ENCODE data around the gene CALML5. TPM values are rescaled to one million over a fixed set of nuclear protein-coding genes. Genes with fewer than 3 reads are reported as not detected.

The CALML5 gene
- total and polyA plus RNA-seq, 8 donors: 0.92 to 16.2 (median 2.4) TPM; not detected in 5

- no peak overlapping the region for H3K27ac ChIP-seq
- no peak for DNase-seq
- H3K27me3 ChIP-seq: no peaks in the 10 kb centered on the region
- H3K4me3 ChIP-seq: no peak overlapping the region
- 86 to 90% (median 86%) methylated on average over 13 of the region's 13 CpGs for WGBS, 5 donors
- H3K36me3 ChIP-seq: peaks cover 49 to 74% (median 71%) of the 10 kb centered on the region in 4 donors
- intact Hi-C loops (cut with DNase I; ENCODE audit: low total_unique reads): no loop called here
- TF ChIP-seq CTCF (IDR thresholded peaks at IDR 0.05) (no peak), POLR2AphosphoS5 (IDR thresholded peaks at IDR 0.05) (no peak), POLR2A (IDR thresholded peaks at IDR 0.05) (no peak), EP300 (IDR thresholded peaks at IDR 0.05) (no peak)
- no peaks in the 10 kb centered on the region for H3K9me3 ChIP-seq
- H3K4me1 ChIP-seq: peaks cover 0 to 30% (median 18%) of the 10 kb centered on the region in 4 donors
Measured at GRCh38 chr10:5453749-5454489, 45.5 kb downstream of the CALML5 start.

DNA sequence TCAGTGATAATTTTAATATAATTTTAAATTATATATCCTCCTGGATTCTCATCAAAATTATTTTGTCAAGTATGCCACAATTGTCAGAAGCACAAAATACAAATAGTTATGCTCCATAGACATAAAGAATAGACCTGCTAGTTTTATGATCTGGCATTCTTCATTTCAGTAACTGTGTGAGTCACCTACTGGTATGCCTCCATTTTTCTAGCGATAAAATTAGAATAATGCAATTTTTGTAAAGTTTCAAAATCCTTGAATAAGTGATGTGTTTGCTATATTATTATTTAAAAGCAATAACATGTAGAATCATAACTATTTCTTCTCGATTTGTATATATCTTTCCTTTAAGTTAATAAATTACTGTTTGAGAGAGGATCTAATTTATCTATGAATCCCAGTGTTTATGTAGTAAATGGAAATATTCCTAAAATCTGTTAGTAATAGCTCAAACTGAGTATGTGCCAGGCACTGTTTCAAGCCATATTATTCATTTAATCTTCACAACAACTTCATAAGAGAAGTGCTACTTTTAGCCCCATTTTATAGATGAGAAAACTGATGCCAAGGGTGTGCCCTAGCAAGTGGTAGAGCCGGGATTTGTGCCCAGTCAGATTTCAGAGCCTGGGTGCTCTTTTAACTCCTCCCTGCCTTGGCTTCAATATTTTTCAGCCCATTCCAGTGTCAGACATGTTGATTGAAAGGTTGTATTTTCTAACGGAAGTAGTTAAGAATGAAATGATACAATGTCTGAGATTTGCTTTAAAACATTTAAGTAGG lies 48.6 kb downstream of the CALML5 start:
- Histone ChIP-seq H3K27me3 (no peaks in the 10 kb centered on the region), H3K4me3 (peak overlapping the region in 2 of 4 donors; percentile 0 to 17), H3K4me1 (peaks cover 6 to 40% (median 22%) of the 10 kb centered on the region in 4 donors), H3K27ac (peak overlapping the region in 3 of 5 donors; percentile 13 to 91 (median 81)), H3K36me3 (peaks cover 33 to 43% (median 40%) of the 10 kb centered on the region in 4 donors), H3K9me3 (no peaks in the 10 kb centered on the region)
- TF ChIP-seq EP300 (IDR thresholded peaks at IDR 0.05) (no peak), CTCF (IDR thresholded peaks at IDR 0.05) (no peak), POLR2A (IDR thresholded peaks at IDR 0.05) (no peak), POLR2AphosphoS5 (IDR thresholded peaks at IDR 0.05) (no peak)
- WGBS, 5 donors: 58 to 71% (median 62%) methylated on average over 4 of the region's 4 CpGs
- intact Hi-C loops (cut with DNase I; ENCODE audit: low total_unique reads): no loop called here
- DNase-seq: no peak

GRCh38 chr10:5449823-5450222 lies 49.5 kb downstream of the CALML5 start:
- H3K27me3 ChIP-seq: no peaks in the 10 kb centered on the region
- peaks cover 8 to 50% (median 30%) of the 10 kb centered on the region in 4 donors for H3K4me1 ChIP-seq
- peak in 1 of 2 donors; percentile 82 for DNase-seq
- peak overlapping the region; percentile 66 to 91 (median 81) for H3K27ac ChIP-seq
- H3K9me3 ChIP-seq: no peaks in the 10 kb centered on the region
- 17 to 30% (median 21%) methylated on average over 8 of the region's 8 CpGs for WGBS, 5 donors
- intact Hi-C loops (cut with DNase I; ENCODE audit: low total_unique reads): no loop called here
- peak overlapping the region; percentile 49 to 60 (median 53) for H3K4me3 ChIP-seq
- no peak for TF ChIP-seq POLR2A (IDR thresholded peaks at IDR 0.05)
- TF ChIP-seq POLR2AphosphoS5 (IDR thresholded peaks at IDR 0.05): peak in 2 of 3 donors; percentile 47 to 53
- peaks cover 27 to 33% (median 30%) of the 10 kb centered on the region in 4 donors for H3K36me3 ChIP-seq

DNA sequence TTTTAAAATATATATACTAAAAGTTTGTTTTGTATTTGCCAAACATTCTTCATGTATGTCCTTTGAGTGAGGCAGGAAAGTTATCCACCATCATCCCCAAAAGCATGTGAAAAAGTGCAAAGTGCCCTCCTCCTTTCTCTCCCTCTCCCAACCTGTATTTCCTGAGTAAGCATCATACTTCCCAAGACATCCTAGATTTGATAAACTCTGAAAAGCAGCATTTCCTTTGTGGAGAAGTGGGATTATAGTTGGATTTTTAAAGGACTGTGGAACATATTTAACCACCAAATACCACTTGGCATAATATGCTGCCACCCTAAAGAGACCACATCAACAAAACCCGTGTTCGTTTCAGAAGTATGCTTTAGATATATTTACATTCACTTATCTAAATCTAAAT lies 50.1 kb downstream of the CALML5 start:
- Histone ChIP-seq H3K27ac (peak overlapping the region in 4 of 5 donors; percentile 66 to 91 (median 83)), H3K4me3 (peak overlapping the region; percentile 49 to 60 (median 53)), H3K27me3 (no peaks in the 10 kb centered on the region), H3K36me3 (peaks cover 21 to 27% (median 24%) of the 10 kb centered on the region in 4 donors), H3K4me1 (peaks cover 8 to 55% (median 33%) of the 10 kb centered on the region in 4 donors), H3K9me3 (no peaks in the 10 kb centered on the region)
- TF ChIP-seq POLR2A (IDR thresholded peaks at IDR 0.05): no peak
- no peak for TF ChIP-seq CTCF (IDR thresholded peaks at IDR 0.05)
- no peak for TF ChIP-seq POLR2AphosphoS5 (IDR thresholded peaks at IDR 0.05)
- TF ChIP-seq EP300 (IDR thresholded peaks at IDR 0.05): no peak
- DNase-seq: no peak
- intact Hi-C loops (cut with DNase I; ENCODE audit: low total_unique reads): no loop called here
- 12 to 48% (median 16%) methylated on average over 2 of the region's 2 CpGs for WGBS, 5 donors

Other genes starting within 250 kb of the CALML5 start
- gene UCN3, start 134.6 kb downstream of the CALML5 start, total RNA-seq: under 1 TPM in 1 of 5 donors, not detected in 4; 0.37 TPM
- under 1 TPM in 2 of 3 donors, not detected in 1; 0.13 to 0.25 TPM for gene UCN3, start 134.6 kb downstream of the CALML5 start, polyA plus RNA-seq
- gene TUBAL3, start 94.7 kb downstream of the CALML5 start, total RNA-seq: 10 to 100 TPM in 1 of 5 donors, 1 to 10 TPM in 1, not detected in 3; 1.7 to 11.3 TPM
- under 1 TPM in 2 of 3 donors, not detected in 1; 0.13 to 0.19 TPM for gene TUBAL3, start 94.7 kb downstream of the CALML5 start, polyA plus RNA-seq
- gene NET1, start 87.0 kb downstream of the CALML5 start, total RNA-seq: 100 to 1,000 TPM in 1 of 5 donors, 10 to 100 TPM in 4; 60.0 to 246 (median 83.4) TPM
- 100 to 1,000 TPM in 1 of 3 donors, 10 to 100 TPM in 2; 50.2 to 122 (median 89.6) TPM for gene NET1, start 87.0 kb downstream of the CALML5 start, polyA plus RNA-seq
- not detected for gene CALML3, start 25.4 kb upstream of the CALML5 start, total RNA-seq
- gene CALML3, start 25.4 kb upstream of the CALML5 start, polyA plus RNA-seq: 10 to 100 TPM in 1 of 3 donors, under 1 TPM in 1, not detected in 1; 0.46 to 64.6 TPM
- gene ASB13, start 167.0 kb upstream of the CALML5 start, total RNA-seq: 10 to 100 TPM in 4 of 5 donors, under 1 TPM in 1; 0.89 to 15.6 (median 14.1) TPM
- 10 to 100 TPM; 21.2 to 27.5 (median 25.1) TPM for gene ASB13, start 167.0 kb upstream of the CALML5 start, polyA plus RNA-seq
- 100 to 1,000 TPM in 2 of 5 donors, 10 to 100 TPM in 3; 14.5 to 362 (median 88.4) TPM for gene TASOR2, start 185.3 kb upstream of the CALML5 start, total RNA-seq
- 1 to 10 TPM; 6.0 to 8.2 (median 6.0) TPM for gene TASOR2, start 185.3 kb upstream of the CALML5 start, polyA plus RNA-seq

Measured in stomach (tissue), 9 donors.